Esophagus muscularis mucosa (tissue), 4 donors: Measurements from ENCODE around the gene RAB14. TPM values are rescaled to one million over a fixed set of nuclear protein-coding genes. Genes with fewer than 3 reads are reported as not detected.
A peak's percentile ranks its signal among the peaks of the same experiment; 100 is the strongest.

Source experiments
- DNase-seq: peaks from one replicate; pipeline ENCODE4 v3.0.0-alpha.2; 2017; ENCODE audit errors: extremely low spot score
- H3K27ac ChIP-seq, 4 donors: fragments of 200-600 bp; sonication (generic); replicated peaks in 1 of 4; 1 replicate in 3 of 4; 2 replicates in 1 of 4; pipeline ENCODE4 v1.5.1; 2016 to 2019; ENCODE audit warnings: mild to moderate bottlenecking in 1 of 4
- H3K27me3 ChIP-seq, 4 donors: fragments of 200-600 bp; sonication (generic); one replicate each; pipeline versions ENCODE4 v1.5.1 to v1.6.0; 2016 to 2019
- H3K36me3 ChIP-seq, 4 donors: fragments of 200-600 bp; sonication (generic); one replicate each; pipeline ENCODE4 v1.5.1; 2016 to 2019
- H3K4me1 ChIP-seq, 4 donors: fragments of 200-600 bp; sonication (generic); one replicate each; pipeline ENCODE4 v1.5.1; 2016 to 2019
- H3K4me3 ChIP-seq, 4 donors: fragments of 200-600 bp; sonication (generic); 1 replicate in 2 of 4; 2 replicates in 2 of 4; pipeline ENCODE4 v1.5.1; 2016 to 2019; ENCODE audit warnings: mild to moderate bottlenecking in 4 of 4, moderate library complexity in 1 of 4
- H3K9me3 ChIP-seq, 4 donors: fragments of 200-600 bp; sonication (generic); 1 replicate in 3 of 4; 2 replicates in 1 of 4; pipeline ENCODE4 v1.5.1; 2016 to 2019
- CTCF ChIP-seq, 3 experiments: fragments of 200-600 bp in 2 of 3; fragments of 450-650 bp in 1 of 3; sonication (generic) in 2 of 3; IDR thresholded peaks; one replicate each; pipeline ENCODE4 v1.5.1; 2017 to 2019; ENCODE audit warnings: antibody characterized with exemption in 3 of 3, mild to moderate bottlenecking in 2 of 3, moderate library complexity in 1 of 3
- EP300 ChIP-seq: sonication (generic); formaldehyde crosslinking; IDR thresholded peaks from one replicate; pipeline ENCODE4 v1.6.1; 2017; ENCODE audit warnings: antibody characterized with exemption
- POLR2A ChIP-seq: fragments of 450-650 bp; IDR thresholded peaks from one replicate; pipeline ENCODE4 v1.6.1; 2017; ENCODE audit warnings: antibody characterized with exemption, moderate library complexity, mild to moderate bottlenecking, low read depth
- POLR2AphosphoS5 ChIP-seq, 2 donors: sonication (generic); formaldehyde crosslinking; IDR thresholded peaks; one replicate each; pipeline ENCODE4 v1.6.1; 2017; ENCODE audit warnings: antibody characterized with exemption in 2 of 2
- WGBS: methylation state at CpG from one replicate; pipeline ENCODE4 v1.1.5; 2018; 5-methylcytosine and 5-hydroxymethylcytosine counted together
- intact Hi-C: fragments of 100-400 bp; cut with DNase I; formaldehyde crosslinking; loops from one replicate; pipeline ENCODE4 v1.15.1; 2023
- total RNA-seq, 4 donors: library from RNA; depleted of rRNA; stranded (reverse); fragments of >200 nt; gene quantifications; one replicate each; pipeline versions ENCODE4 v1.1.0 to v1.2.1, GENCODE V29; 2016

RAB14 gene
- total RNA-seq, 4 donors from 2014 or later: 28.5 to 30.7 (median 29.5) TPM

DNA sequence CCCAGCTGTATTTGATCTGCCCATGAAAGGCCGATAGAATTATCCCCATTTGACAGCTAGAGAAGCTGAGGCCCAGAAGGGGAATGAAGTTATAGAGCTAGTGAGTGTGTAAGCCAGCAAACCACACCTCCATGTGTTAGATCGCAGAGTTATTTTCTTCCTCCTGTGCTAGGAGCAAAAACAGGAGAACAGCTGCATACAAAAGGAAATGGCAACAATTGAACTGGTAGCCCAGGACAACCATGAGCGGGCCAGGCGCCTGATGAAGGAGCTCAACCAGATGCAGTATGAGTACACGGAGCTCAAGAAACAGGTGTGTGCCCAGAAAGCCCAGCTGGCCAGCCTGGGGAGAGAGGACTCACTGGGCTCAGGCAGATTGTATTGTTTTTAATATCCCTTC, 30.4 kb downstream of the RAB14 start:
- intact Hi-C loops: no loop called here
- Histone ChIP-seq H3K9me3 (no peaks in the 10 kb centered on the region), H3K27ac (no peak overlapping the region), H3K4me3 (no peak overlapping the region), H3K4me1 (no peaks in the 10 kb centered on the region), H3K27me3 (no peaks in the 10 kb centered on the region), H3K36me3 (peaks cover 27 to 97% (median 76%) of the 10 kb centered on the region in 4 donors)
- no peak for DNase-seq
- no peak for TF ChIP-seq POLR2AphosphoS5 (IDR thresholded peaks at IDR 0.05)
- no peak for TF ChIP-seq POLR2A
- no peak for TF ChIP-seq CTCF (IDR thresholded peaks at IDR 0.05)
- TF ChIP-seq EP300: no peak
- WGBS: 95% methylated on average over 5 of the region's 5 CpGs

DNA sequence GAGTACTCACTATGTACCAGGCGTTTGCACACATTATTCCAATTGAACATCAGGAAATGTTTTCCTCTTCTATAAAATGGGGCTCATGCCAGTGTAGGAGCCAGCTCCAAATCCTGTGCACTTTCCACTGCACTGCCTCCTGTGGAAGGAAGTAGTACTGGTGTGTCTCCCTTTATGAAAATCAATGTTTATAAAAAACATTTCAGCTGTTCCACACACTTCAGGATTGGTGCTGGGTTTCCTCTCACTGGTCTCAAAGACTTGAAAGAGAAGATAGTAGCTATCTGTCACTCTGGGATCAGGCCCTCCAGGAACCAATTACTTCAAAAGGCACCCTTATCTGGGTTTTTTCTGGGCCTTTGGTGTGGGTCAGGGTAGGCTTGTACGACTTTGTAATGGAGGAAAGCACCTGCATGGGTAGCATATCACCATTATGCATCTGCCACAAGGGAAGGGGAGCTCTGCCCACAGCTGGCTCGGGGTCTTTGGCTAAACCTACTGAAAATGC, 32.5 kb downstream of the RAB14 start:
- H3K9me3 ChIP-seq: no peaks in the 10 kb centered on the region
- peaks cover 27 to 89% (median 70%) of the 10 kb centered on the region in 4 donors for H3K36me3 ChIP-seq
- H3K27me3 ChIP-seq: no peaks in the 10 kb centered on the region
- H3K27ac ChIP-seq: no peak overlapping the region
- WGBS: 73% methylated on average over 3 of the region's 3 CpGs
- DNase-seq: no peak
- no peak for TF ChIP-seq POLR2AphosphoS5 (IDR thresholded peaks at IDR 0.05)
- TF ChIP-seq POLR2A: no peak
- no peak for TF ChIP-seq EP300
- peak; percentile 18 to 47 (median 20) for TF ChIP-seq CTCF (IDR thresholded peaks at IDR 0.05)
- H3K4me1 ChIP-seq: no peaks in the 10 kb centered on the region
- intact Hi-C loops: no loop called here
- H3K4me3 ChIP-seq: no peak overlapping the region

- Histone ChIP-seq H3K27ac (no peak overlapping the region), H3K4me3 (no peak overlapping the region), H3K27me3 (no peaks in the 10 kb centered on the region), H3K9me3 (no peaks in the 10 kb centered on the region), H3K36me3 (peaks cover 18 to 86% (median 59%) of the 10 kb centered on the region in 4 donors), H3K4me1 (no peaks in the 10 kb centered on the region)
- no peak for DNase-seq
- 95% methylated on average over 2 of the region's 2 CpGs for WGBS
- TF ChIP-seq EP300 (no peak), POLR2AphosphoS5 (IDR thresholded peaks at IDR 0.05) (no peak), POLR2A (no peak), CTCF (IDR thresholded peaks at IDR 0.05) (no peak)
- intact Hi-C loops: no loop called here
These were observed 33.6 kb downstream of the RAB14 start for GRCh38 chr9:121168052-121168451.

DNA sequence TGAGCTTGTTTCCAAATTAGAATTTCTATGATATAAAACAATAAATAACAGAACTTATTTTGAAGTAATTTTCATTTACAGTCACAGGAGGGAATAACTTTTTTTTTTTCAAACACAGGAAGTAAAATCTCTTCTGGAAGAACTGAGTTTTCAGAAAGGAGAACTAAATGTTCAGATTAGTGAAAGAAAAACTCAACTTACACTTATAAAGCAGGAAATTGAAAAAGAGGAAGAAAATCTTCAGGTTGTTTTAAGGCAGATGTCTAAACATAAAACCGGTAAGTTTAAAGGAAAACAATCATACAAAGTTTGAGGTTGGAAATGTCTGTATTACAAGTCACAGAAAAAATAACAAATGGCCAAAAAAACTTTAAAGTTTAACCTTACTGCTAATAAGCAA, 41.6 kb downstream of the RAB14 start:
- H3K4me1 ChIP-seq: peaks cover 0 to 7% (median 2%) of the 10 kb centered on the region in 4 donors
- peaks cover 8 to 80% (median 31%) of the 10 kb centered on the region in 4 donors for H3K36me3 ChIP-seq
- no peaks in the 10 kb centered on the region for H3K9me3 ChIP-seq
- DNase-seq: no peak
- no peak overlapping the region for H3K27ac ChIP-seq
- intact Hi-C loops: no loop called here
- H3K27me3 ChIP-seq: no peaks in the 10 kb centered on the region
- no peak for TF ChIP-seq POLR2AphosphoS5 (IDR thresholded peaks at IDR 0.05)
- no peak for TF ChIP-seq EP300
- no peak for TF ChIP-seq POLR2A
- TF ChIP-seq CTCF (IDR thresholded peaks at IDR 0.05): no peak
- no peak overlapping the region for H3K4me3 ChIP-seq
- WGBS: 63% methylated on average over 1 of the region's 1 CpG

GRCh38 chr9:121157939-121158338, 43.7 kb downstream of the RAB14 start:
- intact Hi-C loops: no loop called here
- no peaks in the 10 kb centered on the region for H3K9me3 ChIP-seq
- TF ChIP-seq POLR2A (no peak), POLR2AphosphoS5 (IDR thresholded peaks at IDR 0.05) (no peak), EP300 (no peak), CTCF (IDR thresholded peaks at IDR 0.05) (no peak)
- no peak overlapping the region for H3K27ac ChIP-seq
- peaks cover 0 to 7% (median 2%) of the 10 kb centered on the region in 4 donors for H3K4me1 ChIP-seq
- WGBS: 96% methylated on average over 4 of the region's 4 CpGs
- no peak overlapping the region for H3K4me3 ChIP-seq
- H3K36me3 ChIP-seq: peaks cover 8 to 85% (median 44%) of the 10 kb centered on the region in 4 donors
- H3K27me3 ChIP-seq: no peaks in the 10 kb centered on the region
- DNase-seq: no peak
